Glutamatergic neuron (in vitro differentiated cells): ENCODE results near the gene TMEM53. TPM values are rescaled to one million over a fixed set of nuclear protein-coding genes. Genes with fewer than 3 reads are reported as not detected.
"Not testable (repeated sequence)": the region's sequence is repeated elsewhere in the genome, so short reads cannot be mapped to it uniquely, and the experiment has no call there.

Experiments used
- DNase-seq: peaks from one replicate; pipeline ENCODE4 v3.0.0; 2022
- H3K27ac Mint-ChIP-seq: one replicate; pipeline ENCODE4 v1.8.0; 2020; ENCODE audit warnings: mild to moderate bottlenecking, mixed read lengths, inconsistent platforms; ENCODE audit not compliant: unreplicated experiment
- H3K27me3 Mint-ChIP-seq: one replicate; pipeline ENCODE4 v1.8.0; 2020; ENCODE audit warnings: mild to moderate bottlenecking, moderate library complexity, mixed read lengths, inconsistent platforms; ENCODE audit not compliant: unreplicated experiment
- H3K36me3 Mint-ChIP-seq: one replicate; pipeline ENCODE4 v1.8.0; 2020; ENCODE audit warnings: mild to moderate bottlenecking, mixed read lengths, inconsistent platforms; ENCODE audit not compliant: unreplicated experiment
- H3K4me1 Mint-ChIP-seq: one replicate; pipeline ENCODE4 v1.8.0; 2020; ENCODE audit warnings: mild to moderate bottlenecking, low read depth, mixed read lengths, inconsistent platforms; ENCODE audit not compliant: unreplicated experiment
- H3K4me3 Mint-ChIP-seq: one replicate; pipeline ENCODE4 v1.8.0; 2020; ENCODE audit warnings: mild to moderate bottlenecking, mixed read lengths, inconsistent platforms; ENCODE audit not compliant: unreplicated experiment
- H3K9me3 Mint-ChIP-seq: one replicate; pipeline ENCODE4 v1.8.0; 2020; ENCODE audit warnings: mild to moderate bottlenecking, moderate library complexity, mixed read lengths, inconsistent platforms; ENCODE audit not compliant: unreplicated experiment
- total RNA-seq: library from RNA; stranded (reverse); fragmentation: NEBNext Ultra II Directional; extraction: Animal tissue kit (Norgen Biotek cat#: 25700); gene quantifications from one replicate; pipeline ENCODE4 v1.2.1, GENCODE V29; 2021; ENCODE audit not compliant: unreplicated experiment
- TF ChIP-seq, protein P1 (sequence below): fragments of 200-600 bp; sonication (generic); IDR thresholded peaks from one replicate; pipeline ENCODE4 v1.5.0; 2021; ENCODE audit not compliant: partially characterized antibody, unreplicated experiment

The TMEM53 gene
- total RNA-seq, 1 donor from 2014 or later, result 10.1 TPM

DNA sequence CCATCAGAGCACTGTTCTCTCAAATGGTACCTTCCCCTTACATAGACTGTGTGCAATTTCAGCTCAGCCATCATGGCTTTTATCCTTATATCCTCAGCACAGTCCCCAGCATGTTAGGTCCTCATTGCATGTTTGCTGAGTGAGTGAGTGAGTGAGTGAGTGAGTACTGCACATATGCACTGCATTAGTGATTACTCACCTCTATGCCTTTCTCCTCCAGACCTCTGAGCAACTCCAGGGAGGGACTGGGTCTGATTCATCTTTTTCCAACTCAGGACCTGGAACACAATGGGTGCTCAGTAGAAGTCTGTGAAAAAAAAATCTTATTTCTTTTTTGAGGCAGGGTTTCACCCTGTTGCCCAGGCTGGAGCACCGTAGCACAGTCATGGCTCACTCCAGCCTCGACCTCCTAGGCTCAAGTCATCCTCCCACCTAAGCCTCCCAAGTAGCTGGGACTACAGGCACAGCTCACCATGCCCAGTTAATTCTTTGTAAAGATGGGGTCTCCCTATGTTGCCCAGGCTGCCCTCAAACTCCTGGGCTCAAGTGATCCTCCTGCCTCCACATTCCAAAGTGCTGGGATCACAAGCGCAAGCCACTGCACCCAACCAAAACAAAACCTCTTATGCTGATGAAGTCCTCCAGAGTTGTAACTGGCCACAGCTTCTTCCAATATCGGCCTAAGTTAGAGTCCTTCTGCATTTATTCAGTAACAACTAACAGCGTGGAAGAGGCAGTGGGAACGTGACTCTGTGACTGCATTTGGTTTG lies 33.0 kb upstream of the TMEM53 start:
- no peak for DNase-seq
- H3K4me3 Mint-ChIP-seq, result no peak overlapping the region
- H3K27ac Mint-ChIP-seq, result no peak overlapping the region
- H3K4me1 Mint-ChIP-seq, result no peaks in the 10 kb centered on the region
- peaks cover 12% of the 10 kb centered on the region for H3K36me3 Mint-ChIP-seq
- TF ChIP-seq, protein P1, sequence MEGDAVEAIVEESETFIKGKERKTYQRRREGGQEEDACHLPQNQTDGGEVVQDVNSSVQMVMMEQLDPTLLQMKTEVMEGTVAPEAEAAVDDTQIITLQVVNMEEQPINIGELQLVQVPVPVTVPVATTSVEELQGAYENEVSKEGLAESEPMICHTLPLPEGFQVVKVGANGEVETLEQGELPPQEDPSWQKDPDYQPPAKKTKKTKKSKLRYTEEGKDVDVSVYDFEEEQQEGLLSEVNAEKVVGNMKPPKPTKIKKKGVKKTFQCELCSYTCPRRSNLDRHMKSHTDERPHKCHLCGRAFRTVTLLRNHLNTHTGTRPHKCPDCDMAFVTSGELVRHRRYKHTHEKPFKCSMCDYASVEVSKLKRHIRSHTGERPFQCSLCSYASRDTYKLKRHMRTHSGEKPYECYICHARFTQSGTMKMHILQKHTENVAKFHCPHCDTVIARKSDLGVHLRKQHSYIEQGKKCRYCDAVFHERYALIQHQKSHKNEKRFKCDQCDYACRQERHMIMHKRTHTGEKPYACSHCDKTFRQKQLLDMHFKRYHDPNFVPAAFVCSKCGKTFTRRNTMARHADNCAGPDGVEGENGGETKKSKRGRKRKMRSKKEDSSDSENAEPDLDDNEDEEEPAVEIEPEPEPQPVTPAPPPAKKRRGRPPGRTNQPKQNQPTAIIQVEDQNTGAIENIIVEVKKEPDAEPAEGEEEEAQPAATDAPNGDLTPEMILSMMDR, result no peak
- peaks cover 3% of the 10 kb centered on the region for H3K9me3 Mint-ChIP-seq
- H3K27me3 Mint-ChIP-seq, result peaks cover 4% of the 10 kb centered on the region

- DNase-seq, result no peak
- H3K4me3 Mint-ChIP-seq, result no peak overlapping the region
- TF ChIP-seq, protein P1, result no peak
- peaks cover 3% of the 10 kb centered on the region for H3K9me3 Mint-ChIP-seq
- peaks cover 12% of the 10 kb centered on the region for H3K36me3 Mint-ChIP-seq
- no peaks in the 10 kb centered on the region for H3K4me1 Mint-ChIP-seq
- peaks cover 4% of the 10 kb centered on the region for H3K27me3 Mint-ChIP-seq
- H3K27ac Mint-ChIP-seq, result no peak overlapping the region
These were observed 31.7 kb upstream of the TMEM53 start for GRCh38 chr1:44705938-44706337.

GRCh38 chr1:44705470-44705869 lies 31.2 kb upstream of the TMEM53 start:
- no peak overlapping the region for H3K27ac Mint-ChIP-seq
- H3K9me3 Mint-ChIP-seq, result peaks cover 3% of the 10 kb centered on the region
- no peak overlapping the region for H3K4me3 Mint-ChIP-seq
- DNase-seq, result no peak
- H3K36me3 Mint-ChIP-seq, result peaks cover 12% of the 10 kb centered on the region
- TF ChIP-seq, protein P1, result no peak
- peaks cover 2% of the 10 kb centered on the region for H3K27me3 Mint-ChIP-seq
- no peaks in the 10 kb centered on the region for H3K4me1 Mint-ChIP-seq

DNA sequence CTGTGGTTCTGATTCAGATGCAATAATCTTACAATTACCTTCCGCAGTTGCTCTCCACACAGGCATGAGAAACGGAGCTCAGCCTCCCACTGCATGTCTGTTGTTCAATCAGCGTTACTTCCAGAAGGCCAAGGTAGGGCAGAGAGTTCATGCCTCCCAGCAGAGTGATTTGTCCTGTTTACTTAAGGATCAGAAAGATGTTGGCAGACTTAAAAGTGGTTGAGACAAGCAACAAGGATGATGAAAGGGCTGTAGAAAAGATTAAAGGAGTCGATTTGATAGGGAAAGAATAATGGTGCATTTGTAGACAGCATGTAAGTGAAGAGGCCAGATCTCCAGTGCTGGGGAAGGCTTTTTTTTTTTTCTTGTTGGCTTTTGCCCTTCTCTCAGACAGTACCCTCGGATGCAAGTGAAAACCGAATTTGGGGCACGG lies 26.9 kb upstream of the TMEM53 start:
- no peak overlapping the region for H3K4me3 Mint-ChIP-seq
- no peak overlapping the region for H3K27ac Mint-ChIP-seq
- no peak for DNase-seq
- TF ChIP-seq, protein P1, result no peak
- H3K36me3 Mint-ChIP-seq, result peaks cover 5% of the 10 kb centered on the region
- peaks cover 2% of the 10 kb centered on the region for H3K4me1 Mint-ChIP-seq
- H3K27me3 Mint-ChIP-seq, result no peaks in the 10 kb centered on the region
- no peaks in the 10 kb centered on the region for H3K9me3 Mint-ChIP-seq

DNA sequence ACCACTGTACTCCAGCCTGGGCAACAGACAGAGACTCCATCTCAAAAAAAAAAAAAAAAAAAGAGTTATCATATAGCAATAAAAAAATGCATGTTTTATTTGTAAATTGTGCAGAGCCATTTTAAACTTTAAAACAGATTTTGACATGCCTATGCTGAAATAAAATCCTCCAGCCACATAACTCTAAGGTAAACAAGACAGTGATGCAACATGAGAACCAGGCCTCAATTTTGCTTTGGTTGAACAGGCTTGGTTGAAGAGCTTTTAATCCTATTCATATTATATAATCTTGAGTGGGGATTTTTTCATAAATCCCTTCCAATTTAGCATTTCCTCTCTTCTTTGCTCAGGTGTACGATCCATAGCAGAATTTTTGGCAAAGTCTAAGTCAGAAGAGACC lies 26.3 kb upstream of the TMEM53 start:
- no peak overlapping the region for H3K4me3 Mint-ChIP-seq
- peaks cover 2% of the 10 kb centered on the region for H3K36me3 Mint-ChIP-seq
- DNase-seq, result no peak
- no peak overlapping the region for H3K27ac Mint-ChIP-seq
- TF ChIP-seq, protein P1, result no peak
- peaks cover 2% of the 10 kb centered on the region for H3K9me3 Mint-ChIP-seq
- H3K27me3 Mint-ChIP-seq, result no peaks in the 10 kb centered on the region
- H3K4me1 Mint-ChIP-seq, result peaks cover 2% of the 10 kb centered on the region

DNA sequence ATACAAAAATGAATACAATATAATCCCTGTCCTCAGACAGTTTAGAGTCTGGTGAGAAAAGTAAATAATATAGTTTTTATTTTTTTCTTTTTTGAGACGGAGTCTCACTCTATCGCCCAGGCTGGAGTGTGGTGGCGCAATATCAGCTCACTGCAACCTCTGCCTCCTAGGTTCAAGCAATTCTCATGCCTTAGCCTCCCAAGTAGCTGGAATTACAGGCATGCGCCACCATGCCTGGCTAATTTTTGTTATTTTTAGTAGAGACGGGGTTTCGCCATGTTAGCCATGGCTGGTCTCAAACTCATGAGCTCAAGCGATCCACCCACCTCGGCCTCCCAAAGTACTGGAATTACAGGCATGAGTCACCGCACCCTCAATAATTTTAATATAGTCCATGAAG lies 25.1 kb upstream of the TMEM53 start:
- not testable (repeated sequence) for H3K9me3 Mint-ChIP-seq, H3K4me1 Mint-ChIP-seq, H3K4me3 Mint-ChIP-seq, H3K27me3 Mint-ChIP-seq, H3K27ac Mint-ChIP-seq, H3K36me3 Mint-ChIP-seq, DNase-seq
